ENCODE measurements around the gene CALML3. TPM values are rescaled to one million over a fixed set of nuclear protein-coding genes. Genes with fewer than 3 reads are reported as not detected.

The CALML3 gene
- polyA plus RNA-seq, 4 donors = 0.07 to 0.27 (median 0.22) TPM; not detected in 1

- FAIRE-seq = no peak
- Histone ChIP-seq H3K36me3 (ENCODE audit: control insufficient read depth in 3 of 3, insufficient read depth in 2 of 3, low read depth in 1 of 3, low read length in 3 of 3) (peaks cover 0 to 4% (median 0%) of the 10 kb centered on the region in 3 donors), H3K9me3 (ENCODE audit: control insufficient read depth in 2 of 2, insufficient read depth in 1 of 2, low read depth in 1 of 2, low read length in 1 of 2) (peaks cover 0 to 3% of the 10 kb centered on the region in 2 donors), H3K27me3 (ENCODE audit: control insufficient read depth in 3 of 3, insufficient read depth in 3 of 3, low read length in 3 of 3) (no peaks in the 10 kb centered on the region), H3K4me3 (ENCODE audit: low read depth in 1 of 3, low read length in 3 of 3) (no peak overlapping the region), H3K4me1 (ENCODE audit: control insufficient read depth in 3 of 3, insufficient read depth in 2 of 3, low read depth in 1 of 3, low read length in 2 of 3) (no peaks in the 10 kb centered on the region), H3K27ac (ENCODE audit: low read depth in 1 of 3, low read length in 2 of 3) (no peak overlapping the region)
- no peak for DNase-seq
- 85 to 89% (median 89%) methylated on average over 20 to 21 of the region's 21 CpGs for WGBS, 3 donors
Observed at GRCh38 chr10:5480162-5480941, 44.4 kb upstream of the CALML3 start.

GRCh38 chr10:5481121-5481520, 43.6 kb upstream of the CALML3 start:
- WGBS, 3 donors = 90 to 92% (median 92%) methylated on average over 12 of the region's 12 CpGs
- H3K27me3 ChIP-seq (ENCODE audit: control insufficient read depth in 3 of 3, insufficient read depth in 3 of 3, low read length in 3 of 3) = no peaks in the 10 kb centered on the region
- no peak for FAIRE-seq

GRCh38 chr10:5482016-5482415, 42.7 kb upstream of the CALML3 start:
- Histone ChIP-seq H3K27ac (ENCODE audit: low read depth in 1 of 3, low read length in 2 of 3) (no peak overlapping the region), H3K4me1 (ENCODE audit: control insufficient read depth in 3 of 3, insufficient read depth in 2 of 3, low read depth in 1 of 3, low read length in 2 of 3) (peaks cover 0 to 9% (median 0%) of the 10 kb centered on the region in 3 donors), H3K4me3 (ENCODE audit: low read depth in 1 of 3, low read length in 3 of 3) (no peak overlapping the region), H3K36me3 (ENCODE audit: control insufficient read depth in 3 of 3, insufficient read depth in 2 of 3, low read depth in 1 of 3, low read length in 3 of 3) (peaks cover 0 to 4% (median 0%) of the 10 kb centered on the region in 3 donors), H3K27me3 (ENCODE audit: control insufficient read depth in 3 of 3, insufficient read depth in 3 of 3, low read length in 3 of 3) (no peaks in the 10 kb centered on the region), H3K9me3 (ENCODE audit: control insufficient read depth in 2 of 2, insufficient read depth in 1 of 2, low read depth in 1 of 2, low read length in 1 of 2) (peaks cover 0 to 3% of the 10 kb centered on the region in 2 donors)
- no peak for DNase-seq
- 95 to 96% (median 95%) methylated on average over 9 of the region's 9 CpGs for WGBS, 3 donors
- FAIRE-seq = no peak

More at GRCh38 chr10:5481121-5481520, 43.6 kb upstream of the CALML3 start:
- no peak overlapping the region for H3K4me3 ChIP-seq (ENCODE audit: low read depth in 1 of 3, low read length in 3 of 3)
- peaks cover 0 to 4% (median 0%) of the 10 kb centered on the region in 3 donors for H3K36me3 ChIP-seq (ENCODE audit: control insufficient read depth in 3 of 3, insufficient read depth in 2 of 3, low read depth in 1 of 3, low read length in 3 of 3)
- no peak overlapping the region for H3K27ac ChIP-seq (ENCODE audit: low read depth in 1 of 3, low read length in 2 of 3)
- H3K9me3 ChIP-seq (ENCODE audit: control insufficient read depth in 2 of 2, insufficient read depth in 1 of 2, low read depth in 1 of 2, low read length in 1 of 2) = peaks cover 0 to 3% of the 10 kb centered on the region in 2 donors
- no peak for DNase-seq
- H3K4me1 ChIP-seq (ENCODE audit: control insufficient read depth in 3 of 3, insufficient read depth in 2 of 3, low read depth in 1 of 3, low read length in 2 of 3) = peaks cover 0 to under 1% (median 0%) of the 10 kb centered on the region in 3 donors

- no peaks in the 10 kb centered on the region for H3K27me3 ChIP-seq (ENCODE audit: control insufficient read depth in 3 of 3, insufficient read depth in 3 of 3, low read length in 3 of 3)
- 83 to 88% (median 84%) methylated on average over 3 of the region's 3 CpGs for WGBS, 3 donors
- no peak overlapping the region for H3K4me3 ChIP-seq (ENCODE audit: low read depth in 1 of 3, low read length in 3 of 3)
- DNase-seq = no peak
- peaks cover 0 to 30% (median 0%) of the 10 kb centered on the region in 3 donors for H3K4me1 ChIP-seq (ENCODE audit: control insufficient read depth in 3 of 3, insufficient read depth in 2 of 3, low read depth in 1 of 3, low read length in 2 of 3)
- peaks cover 0 to 3% of the 10 kb centered on the region in 2 donors for H3K9me3 ChIP-seq (ENCODE audit: control insufficient read depth in 2 of 2, insufficient read depth in 1 of 2, low read depth in 1 of 2, low read length in 1 of 2)
- no peak for FAIRE-seq
- peaks cover 0 to 4% (median 0%) of the 10 kb centered on the region in 3 donors for H3K36me3 ChIP-seq (ENCODE audit: control insufficient read depth in 3 of 3, insufficient read depth in 2 of 3, low read depth in 1 of 3, low read length in 3 of 3)
- H3K27ac ChIP-seq (ENCODE audit: low read depth in 1 of 3, low read length in 2 of 3) = no peak overlapping the region
Observed at GRCh38 chr10:5484205-5484604, 40.6 kb upstream of the CALML3 start.

- peaks cover 0 to 4% (median 0%) of the 10 kb centered on the region in 3 donors for H3K36me3 ChIP-seq (ENCODE audit: control insufficient read depth in 3 of 3, insufficient read depth in 2 of 3, low read depth in 1 of 3, low read length in 3 of 3)
- H3K4me3 ChIP-seq (ENCODE audit: low read depth in 1 of 3, low read length in 3 of 3) = no peak overlapping the region
- DNase-seq = no peak
- H3K27ac ChIP-seq (ENCODE audit: low read depth in 1 of 3, low read length in 2 of 3) = no peak overlapping the region
- FAIRE-seq = no peak
- peaks cover 0 to 3% of the 10 kb centered on the region in 2 donors for H3K9me3 ChIP-seq (ENCODE audit: control insufficient read depth in 2 of 2, insufficient read depth in 1 of 2, low read depth in 1 of 2, low read length in 1 of 2)
- WGBS, 3 donors = 90 to 95% (median 92%) methylated on average over 14 of the region's 14 CpGs
- peaks cover 0 to 33% (median 0%) of the 10 kb centered on the region in 3 donors for H3K4me1 ChIP-seq (ENCODE audit: control insufficient read depth in 3 of 3, insufficient read depth in 2 of 3, low read depth in 1 of 3, low read length in 2 of 3)
- no peaks in the 10 kb centered on the region for H3K27me3 ChIP-seq (ENCODE audit: control insufficient read depth in 3 of 3, insufficient read depth in 3 of 3, low read length in 3 of 3)
Observed at GRCh38 chr10:5485290-5485689, 39.5 kb upstream of the CALML3 start.

- DNase-seq (no peak), FAIRE-seq (no peak)
- Histone ChIP-seq H3K4me3 (ENCODE audit: low read depth in 1 of 3, low read length in 3 of 3) (no peak overlapping the region), H3K27ac (ENCODE audit: low read depth in 1 of 3, low read length in 2 of 3) (no peak overlapping the region), H3K9me3 (ENCODE audit: control insufficient read depth in 2 of 2, insufficient read depth in 1 of 2, low read depth in 1 of 2, low read length in 1 of 2) (peaks cover 0 to 3% of the 10 kb centered on the region in 2 donors), H3K27me3 (ENCODE audit: control insufficient read depth in 3 of 3, insufficient read depth in 3 of 3, low read length in 3 of 3) (no peaks in the 10 kb centered on the region), H3K36me3 (ENCODE audit: control insufficient read depth in 3 of 3, insufficient read depth in 2 of 3, low read depth in 1 of 3, low read length in 3 of 3) (peaks cover 0 to 4% (median 0%) of the 10 kb centered on the region in 3 donors), H3K4me1 (ENCODE audit: control insufficient read depth in 3 of 3, insufficient read depth in 2 of 3, low read depth in 1 of 3, low read length in 2 of 3) (peaks cover 0 to 33% (median 0%) of the 10 kb centered on the region in 3 donors)
- WGBS, 3 donors = 77 to 82% (median 82%) methylated on average over 13 of the region's 13 CpGs
Observed at GRCh38 chr10:5485948-5486852, 38.6 kb upstream of the CALML3 start.

- 76 to 84% (median 79%) methylated on average over 9 of the region's 9 CpGs for WGBS, 3 donors
- Histone ChIP-seq H3K4me3 (ENCODE audit: low read depth in 1 of 3, low read length in 3 of 3) (no peak overlapping the region), H3K4me1 (ENCODE audit: control insufficient read depth in 3 of 3, insufficient read depth in 2 of 3, low read depth in 1 of 3, low read length in 2 of 3) (peaks cover 0 to 33% (median 0%) of the 10 kb centered on the region in 3 donors), H3K27me3 (ENCODE audit: control insufficient read depth in 3 of 3, insufficient read depth in 3 of 3, low read length in 3 of 3) (no peaks in the 10 kb centered on the region), H3K27ac (ENCODE audit: low read depth in 1 of 3, low read length in 2 of 3) (no peak overlapping the region), H3K36me3 (ENCODE audit: control insufficient read depth in 3 of 3, insufficient read depth in 2 of 3, low read depth in 1 of 3, low read length in 3 of 3) (peaks cover 0 to 4% (median 0%) of the 10 kb centered on the region in 3 donors), H3K9me3 (ENCODE audit: control insufficient read depth in 2 of 2, insufficient read depth in 1 of 2, low read depth in 1 of 2, low read length in 1 of 2) (peaks cover 0 to 7% of the 10 kb centered on the region in 2 donors)
- FAIRE-seq (no peak), DNase-seq (no peak)
Observed at GRCh38 chr10:5486853-5487235, 37.9 kb upstream of the CALML3 start.
